Esophagus muscularis mucosa (tissue), 4 donors: ENCODE results near the gene ADPGK. TPM values are rescaled to one million over a fixed set of nuclear protein-coding genes. Genes with fewer than 3 reads are reported as not detected.
"Not testable (repeated sequence)": the region's sequence is repeated elsewhere in the genome, so short reads cannot be mapped to it uniquely, and the experiment has no call there.

Source experiments
- DNase-seq: peaks from one replicate; pipeline ENCODE4 v3.0.0-alpha.2; 2017; ENCODE audit errors: extremely low spot score
- H3K27ac ChIP-seq, 4 donors: fragments of 200-600 bp; sonication (generic); replicated peaks in 1 of 4; 1 replicate in 3 of 4; 2 replicates in 1 of 4; pipeline ENCODE4 v1.5.1; 2016 to 2019; ENCODE audit warnings: mild to moderate bottlenecking in 1 of 4
- H3K27me3 ChIP-seq, 4 donors: fragments of 200-600 bp; sonication (generic); one replicate each; pipeline versions ENCODE4 v1.5.1 to v1.6.0; 2016 to 2019
- H3K36me3 ChIP-seq, 4 donors: fragments of 200-600 bp; sonication (generic); one replicate each; pipeline ENCODE4 v1.5.1; 2016 to 2019
- H3K4me1 ChIP-seq, 4 donors: fragments of 200-600 bp; sonication (generic); one replicate each; pipeline ENCODE4 v1.5.1; 2016 to 2019
- H3K4me3 ChIP-seq, 4 donors: fragments of 200-600 bp; sonication (generic); 1 replicate in 2 of 4; 2 replicates in 2 of 4; pipeline ENCODE4 v1.5.1; 2016 to 2019; ENCODE audit warnings: mild to moderate bottlenecking in 4 of 4, moderate library complexity in 1 of 4
- H3K9me3 ChIP-seq, 4 donors: fragments of 200-600 bp; sonication (generic); 1 replicate in 3 of 4; 2 replicates in 1 of 4; pipeline ENCODE4 v1.5.1; 2016 to 2019
- EP300 ChIP-seq: sonication (generic); formaldehyde crosslinking; IDR thresholded peaks from one replicate; pipeline ENCODE4 v1.6.1; 2017; ENCODE audit warnings: antibody characterized with exemption
- POLR2A ChIP-seq: fragments of 450-650 bp; IDR thresholded peaks from one replicate; pipeline ENCODE4 v1.6.1; 2017; ENCODE audit warnings: antibody characterized with exemption, moderate library complexity, mild to moderate bottlenecking, low read depth
- POLR2AphosphoS5 ChIP-seq, 2 donors: sonication (generic); formaldehyde crosslinking; IDR thresholded peaks; one replicate each; pipeline ENCODE4 v1.6.1; 2017; ENCODE audit warnings: antibody characterized with exemption in 2 of 2
- WGBS: methylation state at CpG from one replicate; pipeline ENCODE4 v1.1.5; 2018; 5-methylcytosine and 5-hydroxymethylcytosine counted together
- intact Hi-C: fragments of 100-400 bp; cut with DNase I; formaldehyde crosslinking; loops from one replicate; pipeline ENCODE4 v1.15.1; 2023
- total RNA-seq, 4 donors: library from RNA; depleted of rRNA; stranded (reverse); fragments of >200 nt; gene quantifications; one replicate each; pipeline versions ENCODE4 v1.1.0 to v1.2.1, GENCODE V29; 2016
- TF ChIP-seq, protein P1 (sequence below), 3 experiments: fragments of 200-600 bp in 2 of 3; fragments of 450-650 bp in 1 of 3; sonication (generic) in 2 of 3; IDR thresholded peaks; one replicate each; pipeline ENCODE4 v1.5.1; 2017 to 2019; ENCODE audit warnings: antibody characterized with exemption in 3 of 3, mild to moderate bottlenecking in 2 of 3, moderate library complexity in 1 of 3

Gene ADPGK
- total RNA-seq, 4 donors from 2014 or later: 20.2 to 37.4 (median 22.3) TPM

DNA sequence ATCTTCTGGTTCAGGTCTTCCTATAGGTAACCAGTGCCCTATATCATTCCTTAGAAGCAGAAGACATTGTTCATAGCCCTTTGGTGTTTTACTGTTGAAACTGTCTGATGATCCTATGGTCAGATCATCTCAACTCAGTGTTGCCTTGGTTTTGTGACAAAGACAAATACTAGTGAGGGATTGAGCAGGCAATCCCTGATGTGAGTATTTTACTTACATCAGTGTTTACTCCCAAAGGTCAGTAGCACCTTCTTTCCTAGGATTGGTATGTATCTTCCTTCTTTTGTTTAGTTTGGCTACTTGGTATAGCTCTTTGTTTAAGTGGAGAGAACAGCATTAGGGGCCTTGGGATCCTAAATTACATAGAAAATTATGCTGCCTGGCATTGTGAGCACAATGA is 56.4 kb downstream of the ADPGK start:
- DNase-seq: no peak
- Histone ChIP-seq H3K27me3 (no peaks in the 10 kb centered on the region), H3K9me3 (no peaks in the 10 kb centered on the region), H3K4me1 (no peaks in the 10 kb centered on the region), H3K4me3 (no peak overlapping the region), H3K36me3 (peaks cover 0 to 67% (median 36%) of the 10 kb centered on the region in 4 donors), H3K27ac (no peak overlapping the region)
- TF ChIP-seq POLR2A: no peak
- no peak for TF ChIP-seq POLR2AphosphoS5 (IDR thresholded peaks at IDR 0.05)
- TF ChIP-seq, protein P1, sequence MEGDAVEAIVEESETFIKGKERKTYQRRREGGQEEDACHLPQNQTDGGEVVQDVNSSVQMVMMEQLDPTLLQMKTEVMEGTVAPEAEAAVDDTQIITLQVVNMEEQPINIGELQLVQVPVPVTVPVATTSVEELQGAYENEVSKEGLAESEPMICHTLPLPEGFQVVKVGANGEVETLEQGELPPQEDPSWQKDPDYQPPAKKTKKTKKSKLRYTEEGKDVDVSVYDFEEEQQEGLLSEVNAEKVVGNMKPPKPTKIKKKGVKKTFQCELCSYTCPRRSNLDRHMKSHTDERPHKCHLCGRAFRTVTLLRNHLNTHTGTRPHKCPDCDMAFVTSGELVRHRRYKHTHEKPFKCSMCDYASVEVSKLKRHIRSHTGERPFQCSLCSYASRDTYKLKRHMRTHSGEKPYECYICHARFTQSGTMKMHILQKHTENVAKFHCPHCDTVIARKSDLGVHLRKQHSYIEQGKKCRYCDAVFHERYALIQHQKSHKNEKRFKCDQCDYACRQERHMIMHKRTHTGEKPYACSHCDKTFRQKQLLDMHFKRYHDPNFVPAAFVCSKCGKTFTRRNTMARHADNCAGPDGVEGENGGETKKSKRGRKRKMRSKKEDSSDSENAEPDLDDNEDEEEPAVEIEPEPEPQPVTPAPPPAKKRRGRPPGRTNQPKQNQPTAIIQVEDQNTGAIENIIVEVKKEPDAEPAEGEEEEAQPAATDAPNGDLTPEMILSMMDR (IDR thresholded peaks at IDR 0.05): no peak
- TF ChIP-seq EP300: no peak
- intact Hi-C loops: no loop called here

DNA sequence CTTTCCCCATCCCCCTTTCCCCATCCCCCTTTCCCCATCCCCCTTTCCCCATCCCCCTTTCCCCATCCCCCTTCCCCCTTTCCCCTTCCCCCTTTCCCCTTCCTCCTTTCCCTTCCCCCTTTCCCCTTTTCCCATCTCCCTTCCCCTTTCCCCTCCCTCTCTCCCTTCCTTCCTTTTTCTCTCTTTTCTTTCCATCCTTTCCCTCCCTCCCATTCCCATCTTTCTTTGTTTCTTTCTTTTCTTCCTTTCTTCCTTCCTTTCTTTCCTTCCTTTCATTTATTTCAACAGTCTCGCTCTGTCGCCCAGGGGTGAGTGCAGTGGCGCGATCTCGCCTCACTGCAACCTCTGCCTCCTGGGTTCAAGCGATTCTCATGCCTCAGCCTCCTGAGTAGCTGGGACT is 57.7 kb downstream of the ADPGK start:
- H3K4me3 ChIP-seq, H3K27me3 ChIP-seq, H3K9me3 ChIP-seq, H3K27ac ChIP-seq, DNase-seq, H3K4me1 ChIP-seq, intact Hi-C loops: not testable (repeated sequence)
- H3K36me3 ChIP-seq: peaks cover 0 to 54% (median 25%) of the 10 kb centered on the region in 4 donors
- WGBS: 96% methylated on average over 6 of the region's 6 CpGs

DNA sequence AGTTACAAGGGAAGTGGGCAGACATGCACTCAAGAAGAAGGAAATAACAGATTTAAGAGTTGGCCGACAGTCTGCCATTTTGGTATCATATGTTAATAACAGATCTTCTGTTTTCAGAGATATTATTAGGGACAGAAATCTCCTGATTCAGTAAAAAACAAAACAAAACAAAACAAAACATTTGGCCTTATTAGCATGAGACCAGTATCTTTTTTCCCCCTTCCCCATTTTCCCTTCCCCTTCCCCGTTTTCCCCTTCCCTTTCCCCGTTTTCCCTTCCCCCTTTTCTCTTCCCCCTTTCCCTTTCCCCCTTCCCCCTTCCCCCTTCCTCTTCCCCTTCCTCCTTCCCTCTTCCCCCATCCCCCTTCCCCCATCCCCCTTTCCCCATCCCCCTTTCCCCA is 58.1 kb downstream of the ADPGK start:
- Histone ChIP-seq H3K27me3 (no peaks in the 10 kb centered on the region), H3K9me3 (no peaks in the 10 kb centered on the region), H3K36me3 (peaks cover 0 to 50% (median 25%) of the 10 kb centered on the region in 4 donors), H3K27ac (no peak overlapping the region), H3K4me1 (no peaks in the 10 kb centered on the region), H3K4me3 (no peak overlapping the region)
- intact Hi-C loops: no loop called here
- DNase-seq: no peak
- 80% methylated on average over 3 of the region's 3 CpGs for WGBS
- TF ChIP-seq, protein P1 (IDR thresholded peaks at IDR 0.05): no peak

DNA sequence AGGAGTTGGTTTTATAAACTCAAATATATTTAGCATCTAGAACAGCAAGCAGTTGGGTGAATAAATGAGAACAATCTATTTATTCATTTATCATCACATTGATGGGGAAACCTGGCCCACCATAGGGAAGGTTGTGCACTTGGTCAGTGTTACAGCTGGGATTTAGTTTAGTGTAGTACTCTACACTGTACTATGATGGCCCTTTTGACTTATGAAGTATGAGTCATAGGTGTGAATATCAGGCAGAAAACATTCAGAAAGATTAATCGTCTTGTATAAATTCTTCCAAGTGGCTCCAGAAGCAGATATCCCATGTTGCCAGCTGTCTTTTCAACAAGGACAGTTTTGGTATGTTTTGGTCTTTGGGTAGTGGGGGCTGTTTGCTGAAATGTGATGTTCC is 59.5 kb downstream of the ADPGK start:
- no peaks in the 10 kb centered on the region for H3K9me3 ChIP-seq
- intact Hi-C loops: no loop called here
- 75% methylated on average over 1 of the region's 1 CpG for WGBS

DNA sequence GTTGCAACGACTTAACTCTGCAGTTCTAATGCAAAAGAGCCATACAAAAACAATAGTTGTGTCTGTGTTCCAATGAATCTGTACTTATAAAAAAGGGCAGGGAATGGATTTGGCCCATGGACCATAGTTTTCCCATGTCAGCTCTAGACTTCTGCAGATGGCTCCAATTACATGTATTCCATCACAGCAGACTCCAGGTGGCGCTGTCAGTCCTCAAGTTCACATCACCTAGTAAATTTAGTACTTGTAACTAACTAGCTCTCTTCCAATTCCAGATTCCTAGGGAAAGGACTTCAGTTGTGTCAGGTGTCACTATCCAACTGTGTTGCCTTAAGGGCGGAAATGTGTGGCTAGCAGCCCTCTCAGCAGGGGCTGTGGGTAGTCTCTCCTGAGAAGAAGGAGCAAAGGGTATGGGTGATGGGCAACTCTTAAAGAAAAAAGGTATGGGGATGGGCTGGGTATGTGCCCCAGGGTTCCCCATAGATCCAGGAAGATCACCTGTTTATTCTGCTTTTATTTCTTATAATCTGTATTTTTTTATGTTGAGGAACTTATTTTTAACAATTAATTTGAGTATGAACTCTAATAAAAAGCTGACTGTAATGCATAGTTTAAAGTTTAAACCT is 61.4 kb downstream of the ADPGK start:
- H3K4me1 ChIP-seq: no peaks in the 10 kb centered on the region
- no peak for DNase-seq
- H3K36me3 ChIP-seq: peaks cover 4 to 50% (median 27%) of the 10 kb centered on the region in 4 donors
- H3K4me3 ChIP-seq: no peak overlapping the region
- WGBS: 37% methylated on average over 3 of the region's 3 CpGs
- no peaks in the 10 kb centered on the region for H3K9me3 ChIP-seq
- intact Hi-C loops: no loop called here
- H3K27me3 ChIP-seq: no peaks in the 10 kb centered on the region
- H3K27ac ChIP-seq: no peak overlapping the region
- no peak for TF ChIP-seq EP300
- TF ChIP-seq, protein P1 (IDR thresholded peaks at IDR 0.05): peak; percentile 44 to 64 (median 48)

More for the DNA sequence above, 59.5 kb downstream of the ADPGK start:
- no peaks in the 10 kb centered on the region for H3K27me3 ChIP-seq
- H3K4me3 ChIP-seq: no peak overlapping the region
- DNase-seq: no peak
- H3K36me3 ChIP-seq: peaks cover 0 to 44% (median 24%) of the 10 kb centered on the region in 4 donors
- H3K4me1 ChIP-seq: no peaks in the 10 kb centered on the region
- no peak for TF ChIP-seq EP300
- no peak for TF ChIP-seq POLR2A
- TF ChIP-seq, protein P1 (IDR thresholded peaks at IDR 0.05): no peak
- TF ChIP-seq POLR2AphosphoS5 (IDR thresholded peaks at IDR 0.05): no peak
- H3K27ac ChIP-seq: no peak overlapping the region

DNA sequence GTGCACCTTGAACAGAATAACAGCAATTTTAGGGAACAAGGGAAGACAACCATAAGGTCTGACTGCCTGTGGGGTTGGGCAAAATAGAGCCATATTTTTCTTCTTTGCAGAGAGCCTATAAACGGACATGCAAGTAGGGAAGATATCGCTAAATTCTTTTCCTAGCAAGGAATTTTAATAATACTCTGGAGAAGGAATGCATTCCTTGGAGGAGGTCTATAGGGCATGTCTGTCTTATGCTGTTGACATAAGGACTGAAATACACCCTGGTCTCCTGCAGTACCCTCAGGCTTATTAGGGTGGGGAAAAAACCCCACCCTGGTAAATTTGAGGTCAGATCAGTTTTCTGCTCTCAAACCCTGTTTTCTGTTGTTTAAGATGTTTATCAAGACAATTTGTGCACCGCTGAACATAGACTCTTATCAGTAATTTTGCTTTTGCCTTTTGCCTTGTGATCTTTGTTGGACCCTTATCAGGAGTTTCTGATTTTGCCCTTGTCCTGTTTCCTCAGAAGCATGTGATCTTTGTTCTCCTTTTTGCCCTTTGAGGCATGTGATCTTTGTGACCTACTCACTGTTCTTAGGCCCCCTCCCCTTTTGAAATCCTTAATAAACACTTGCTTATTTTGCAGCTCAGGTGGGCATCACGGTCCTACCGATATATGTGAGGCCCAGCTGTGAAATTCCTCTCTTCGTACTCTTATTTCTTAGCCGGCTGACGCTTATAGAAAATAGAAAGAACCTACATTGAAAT is 74.8 kb downstream of the ADPGK start:
- H3K36me3 ChIP-seq: peaks cover 0 to 36% (median 23%) of the 10 kb centered on the region in 4 donors
- H3K27ac ChIP-seq, intact Hi-C loops, H3K27me3 ChIP-seq, H3K4me3 ChIP-seq, H3K4me1 ChIP-seq, DNase-seq, H3K9me3 ChIP-seq: not testable (repeated sequence)
- WGBS: 89% methylated on average over 8 of the region's 8 CpGs
